Brain microvascular endothelial cell (primary cell): ENCODE results near the gene ST14.
"Not testable (repeated sequence)": the region's sequence is repeated elsewhere in the genome, so short reads cannot be mapped to it uniquely, and the experiment has no call there.

Experiments used
- DNase-seq: peaks from one replicate; pipeline ENCODE4 v3.0.0-alpha.2; 2020
- H3K27ac ChIP-seq: fragments of 250-450 bp; sonication (Bioruptor Pico); 2 replicates; pipeline ENCODE4 v1.5.1; 2020; ENCODE audit warnings: mild to moderate bottlenecking, moderate library complexity
- H3K27me3 ChIP-seq: fragments of 250-450 bp; sonication (Bioruptor Pico); replicated peaks from 2 replicates; pipeline ENCODE4 v1.5.1; 2020; ENCODE audit warnings: mild to moderate bottlenecking
- H3K36me3 ChIP-seq: fragments of 250-450 bp; sonication (Bioruptor Pico); replicated peaks from 2 replicates; pipeline ENCODE4 v1.5.1; 2020; ENCODE audit warnings: mild to moderate bottlenecking
- H3K4me3 ChIP-seq: 2 replicates; pipeline ENCODE4 v1.5.1; 2011; ENCODE audit warnings: low read depth, mild to moderate bottlenecking, control low read depth, low read length, moderate library complexity
- CTCF ChIP-seq: IDR thresholded peaks from 2 replicates; pipeline ENCODE4 v1.5.1; 2011; ENCODE audit warnings: low read depth, mild to moderate bottlenecking, moderate library complexity, low read length, control low read depth, inconsistent platforms; ENCODE audit errors: missing control alignments
- in situ Hi-C: cut with HindIII; loops from 2 replicates; pipeline ENCODE4 v1.10.0; 2017; ENCODE audit warnings: low sequenced_read_pairs, low pct_ligation_motif_present

The ST14 gene

GRCh38 chr11:130165601-130166456, 6.2 kb downstream of the ST14 start:
- TF ChIP-seq CTCF: no peak
- Histone ChIP-seq H3K27me3 (no peaks in the 10 kb centered on the region), H3K27ac (peak overlapping the region; percentile 68), H3K36me3 (no peaks in the 10 kb centered on the region), H3K4me3 (no peak overlapping the region)
- DNase-seq: no peak
- in situ Hi-C loops: no loop called here

GRCh38 chr11:130166457-130166784, 6.8 kb downstream of the ST14 start:
- TF ChIP-seq CTCF: no peak
- peak; percentile 98 for DNase-seq
- Histone ChIP-seq H3K4me3 (no peak overlapping the region), H3K27me3 (no peaks in the 10 kb centered on the region), H3K36me3 (no peaks in the 10 kb centered on the region), H3K27ac (peak overlapping the region; percentile 69)
- in situ Hi-C loops: no loop called here

GRCh38 chr11:130167146-130167545, 7.6 kb downstream of the ST14 start:
- Histone ChIP-seq H3K27ac (peak overlapping the region; percentile 69), H3K36me3 (no peaks in the 10 kb centered on the region), H3K4me3 (no peak overlapping the region), H3K27me3 (no peaks in the 10 kb centered on the region)
- DNase-seq: no peak
- in situ Hi-C loops: no loop called here
- TF ChIP-seq CTCF: no peak

GRCh38 chr11:130168105-130168504, 8.5 kb downstream of the ST14 start:
- TF ChIP-seq CTCF: no peak
- H3K27ac ChIP-seq: no peak overlapping the region
- peak; percentile 27 for DNase-seq
- no peaks in the 10 kb centered on the region for H3K27me3 ChIP-seq
- no peaks in the 10 kb centered on the region for H3K36me3 ChIP-seq
- in situ Hi-C loops: no loop called here
- no peak overlapping the region for H3K4me3 ChIP-seq

GRCh38 chr11:130170345-130170744, 10.8 kb downstream of the ST14 start:
- in situ Hi-C loops: no loop called here
- TF ChIP-seq CTCF: no peak
- Histone ChIP-seq H3K36me3 (no peaks in the 10 kb centered on the region), H3K27ac (no peak overlapping the region), H3K4me3 (no peak overlapping the region), H3K27me3 (no peaks in the 10 kb centered on the region)
- no peak for DNase-seq

GRCh38 chr11:130171534-130171933, 12.0 kb downstream of the ST14 start:
- H3K27me3 ChIP-seq: no peaks in the 10 kb centered on the region
- in situ Hi-C loops: no loop called here
- DNase-seq: no peak
- no peak overlapping the region for H3K27ac ChIP-seq
- no peak overlapping the region for H3K4me3 ChIP-seq
- H3K36me3 ChIP-seq: no peaks in the 10 kb centered on the region
- no peak for TF ChIP-seq CTCF

- DNase-seq, H3K4me3 ChIP-seq, H3K36me3 ChIP-seq, H3K27ac ChIP-seq, in situ Hi-C loops, H3K27me3 ChIP-seq: not testable (repeated sequence)
Observed at GRCh38 chr11:130172001-130172400, 12.4 kb downstream of the ST14 start.
